ENCODE results near the gene DKC1.

DKC1 gene

GRCh38 chrX:154802947-154803346 is 40.3 kb downstream of the DKC1 start:
- Histone ChIP-seq H3K9me3 (ENCODE audit: control insufficient read depth, insufficient read depth, low read length) (no peaks in the 10 kb centered on the region), H3F3A (ENCODE audit: control insufficient read depth, insufficient read depth) (no peaks in the 10 kb centered on the region), H3K4me1 (ENCODE audit: control insufficient read depth, low read length) (peaks cover 9% of the 10 kb centered on the region; the same call in 1 of the 2 replicates), H3K9me2 (replicated peaks; ENCODE audit: control insufficient read depth, low read length) (no peaks in the 10 kb centered on the region), H3K27me3 (ENCODE audit: control insufficient read depth, low read length) (peaks cover 3% of the 10 kb centered on the region; the same call in 1 of the 2 replicates), H3K27ac (ENCODE audit: low read depth, low read length) (no peak overlapping the region), H3K4me3 (ENCODE audit: low read length) (no peak overlapping the region), H3K36me3 (ENCODE audit: control insufficient read depth, low read length) (no peaks in the 10 kb centered on the region), H3K4me2 (ENCODE audit: low read length) (no peak overlapping the region), H4K20me1 (ENCODE audit: control insufficient read depth, insufficient read depth, low read depth, low read length) (no peaks in the 10 kb centered on the region), H3K79me2 (ENCODE audit: control insufficient read depth, low read length) (no peaks in the 10 kb centered on the region)
- TF ChIP-seq EZH2phosphoT487 (IDR thresholded peaks at IDR 0.05; ENCODE audit: borderline replicate concordance, low read length): no peak
- TF ChIP-seq, protein P1, sequence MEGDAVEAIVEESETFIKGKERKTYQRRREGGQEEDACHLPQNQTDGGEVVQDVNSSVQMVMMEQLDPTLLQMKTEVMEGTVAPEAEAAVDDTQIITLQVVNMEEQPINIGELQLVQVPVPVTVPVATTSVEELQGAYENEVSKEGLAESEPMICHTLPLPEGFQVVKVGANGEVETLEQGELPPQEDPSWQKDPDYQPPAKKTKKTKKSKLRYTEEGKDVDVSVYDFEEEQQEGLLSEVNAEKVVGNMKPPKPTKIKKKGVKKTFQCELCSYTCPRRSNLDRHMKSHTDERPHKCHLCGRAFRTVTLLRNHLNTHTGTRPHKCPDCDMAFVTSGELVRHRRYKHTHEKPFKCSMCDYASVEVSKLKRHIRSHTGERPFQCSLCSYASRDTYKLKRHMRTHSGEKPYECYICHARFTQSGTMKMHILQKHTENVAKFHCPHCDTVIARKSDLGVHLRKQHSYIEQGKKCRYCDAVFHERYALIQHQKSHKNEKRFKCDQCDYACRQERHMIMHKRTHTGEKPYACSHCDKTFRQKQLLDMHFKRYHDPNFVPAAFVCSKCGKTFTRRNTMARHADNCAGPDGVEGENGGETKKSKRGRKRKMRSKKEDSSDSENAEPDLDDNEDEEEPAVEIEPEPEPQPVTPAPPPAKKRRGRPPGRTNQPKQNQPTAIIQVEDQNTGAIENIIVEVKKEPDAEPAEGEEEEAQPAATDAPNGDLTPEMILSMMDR (IDR thresholded peaks at IDR 0.05; ENCODE audit: low read depth, low read length, poor library complexity, severe bottlenecking): no peak

DNA sequence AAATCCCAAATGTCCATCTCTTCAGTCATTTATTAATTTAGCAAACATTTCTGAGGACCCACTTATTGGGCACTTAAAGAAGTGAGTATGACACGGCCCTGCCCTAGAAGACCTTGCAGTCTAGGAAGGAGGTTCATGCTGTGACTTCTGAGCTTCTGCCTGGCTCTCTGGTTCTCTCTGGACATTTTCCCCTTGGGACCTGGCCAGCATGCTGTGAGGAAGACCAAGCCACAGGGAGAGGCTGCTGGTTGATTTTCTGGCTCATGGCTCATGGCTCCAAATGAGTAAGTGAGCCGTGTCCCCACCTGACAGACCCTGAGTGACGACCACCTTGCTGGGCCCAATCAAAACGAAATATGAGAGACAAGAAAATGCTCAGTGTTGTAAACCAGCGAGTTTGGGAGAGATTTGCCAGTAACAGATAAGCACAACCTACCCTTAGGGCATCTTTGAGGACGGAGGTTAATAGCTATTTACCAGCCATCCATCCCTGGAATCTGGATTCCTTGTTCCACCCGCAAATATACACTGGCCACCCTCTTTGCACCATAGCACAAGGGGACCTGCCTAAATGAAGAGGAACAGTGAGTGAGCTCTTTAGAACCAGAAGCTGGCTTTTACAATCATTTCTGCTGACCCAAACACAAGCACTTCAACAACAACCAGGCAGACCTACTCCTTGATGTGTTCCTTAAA is 41.7 kb downstream of the DKC1 start:
- H3K4me1 ChIP-seq (ENCODE audit: control insufficient read depth, low read length): peaks cover 9% of the 10 kb centered on the region; the same call in 1 of the 2 replicates
- TF ChIP-seq, protein P1 (IDR thresholded peaks at IDR 0.05; ENCODE audit: low read depth, low read length, poor library complexity, severe bottlenecking): no peak
- TF ChIP-seq EZH2phosphoT487 (IDR thresholded peaks at IDR 0.05; ENCODE audit: borderline replicate concordance, low read length): no peak
- H3K9me2 ChIP-seq (replicated peaks; ENCODE audit: control insufficient read depth, low read length): no peaks in the 10 kb centered on the region
- H3K4me2 ChIP-seq (ENCODE audit: low read length): no peak overlapping the region
- no peaks in the 10 kb centered on the region for H3K9me3 ChIP-seq (ENCODE audit: control insufficient read depth, insufficient read depth, low read length)
- peaks cover 3% of the 10 kb centered on the region; the same call in 1 of the 2 replicates for H3K27me3 ChIP-seq (ENCODE audit: control insufficient read depth, low read length)
- H3K27ac ChIP-seq (ENCODE audit: low read depth, low read length): no peak overlapping the region
- no peaks in the 10 kb centered on the region for H3K79me2 ChIP-seq (ENCODE audit: control insufficient read depth, low read length)
- H3K36me3 ChIP-seq (ENCODE audit: control insufficient read depth, low read length): no peaks in the 10 kb centered on the region
- H3K4me3 ChIP-seq (ENCODE audit: low read length): no peak overlapping the region
- no peaks in the 10 kb centered on the region for H4K20me1 ChIP-seq (ENCODE audit: control insufficient read depth, insufficient read depth, low read depth, low read length)
- H3F3A ChIP-seq (ENCODE audit: control insufficient read depth, insufficient read depth): no peaks in the 10 kb centered on the region

GRCh38 chrX:154804957-154805695 is 42.5 kb downstream of the DKC1 start, which contains the start of gene MPP1:
MPP1 (minus strand) TSS chrX:154805485; CDS start chrX:154805373, 112 bp downstream.
- Histone ChIP-seq H3K36me3 (ENCODE audit: control insufficient read depth, low read length) (no peaks in the 10 kb centered on the region), H4K20me1 (ENCODE audit: control insufficient read depth, insufficient read depth, low read depth, low read length) (no peaks in the 10 kb centered on the region), H3K27ac (ENCODE audit: low read depth, low read length) (no peak within 1 kb of the TSS), H3K79me2 (ENCODE audit: control insufficient read depth, low read length) (no peaks in the 10 kb centered on the region), H3K27me3 (ENCODE audit: control insufficient read depth, low read length) (peaks cover 3% of the 10 kb centered on the region; the same call in 1 of the 2 replicates), H3K9me2 (replicated peaks; ENCODE audit: control insufficient read depth, low read length) (no peaks in the 10 kb centered on the region), H3K4me1 (ENCODE audit: control insufficient read depth, low read length) (peaks cover 9% of the 10 kb centered on the region; the same call in 1 of the 2 replicates), H3K4me2 (ENCODE audit: low read length) (peak within 1 kb of the TSS; percentile 68), H3F3A (ENCODE audit: control insufficient read depth, insufficient read depth) (no peaks in the 10 kb centered on the region), H3K4me3 (ENCODE audit: low read length) (peak within 1 kb of the TSS; percentile 63), H3K9me3 (ENCODE audit: control insufficient read depth, insufficient read depth, low read length) (no peaks in the 10 kb centered on the region)
- no peak for TF ChIP-seq EZH2phosphoT487 (IDR thresholded peaks at IDR 0.05; ENCODE audit: borderline replicate concordance, low read length)
- TF ChIP-seq, protein P1 (IDR thresholded peaks at IDR 0.05; ENCODE audit: low read depth, low read length, poor library complexity, severe bottlenecking): no peak
